ENCODE measurements around the gene MGAT4B.

The MGAT4B gene

GRCh38 chr5:179799644-179799973, 7.1 kb downstream of the MGAT4B start:
- no peak for DNase-seq
- in situ Hi-C loops (cut with HindIII; ENCODE audit: low pct_ligation_motif_present, low sequenced_read_pairs) = no loop called here
- Histone ChIP-seq H3K27me3 (replicated peaks) (no peaks in the 10 kb centered on the region), H3K4me3 (ENCODE audit: low read depth, low read length) (no peak overlapping the region), H3K36me3 (replicated peaks) (peaks cover 48% of the 10 kb centered on the region), H3K27ac (no peak overlapping the region)
- TF ChIP-seq, protein P1, sequence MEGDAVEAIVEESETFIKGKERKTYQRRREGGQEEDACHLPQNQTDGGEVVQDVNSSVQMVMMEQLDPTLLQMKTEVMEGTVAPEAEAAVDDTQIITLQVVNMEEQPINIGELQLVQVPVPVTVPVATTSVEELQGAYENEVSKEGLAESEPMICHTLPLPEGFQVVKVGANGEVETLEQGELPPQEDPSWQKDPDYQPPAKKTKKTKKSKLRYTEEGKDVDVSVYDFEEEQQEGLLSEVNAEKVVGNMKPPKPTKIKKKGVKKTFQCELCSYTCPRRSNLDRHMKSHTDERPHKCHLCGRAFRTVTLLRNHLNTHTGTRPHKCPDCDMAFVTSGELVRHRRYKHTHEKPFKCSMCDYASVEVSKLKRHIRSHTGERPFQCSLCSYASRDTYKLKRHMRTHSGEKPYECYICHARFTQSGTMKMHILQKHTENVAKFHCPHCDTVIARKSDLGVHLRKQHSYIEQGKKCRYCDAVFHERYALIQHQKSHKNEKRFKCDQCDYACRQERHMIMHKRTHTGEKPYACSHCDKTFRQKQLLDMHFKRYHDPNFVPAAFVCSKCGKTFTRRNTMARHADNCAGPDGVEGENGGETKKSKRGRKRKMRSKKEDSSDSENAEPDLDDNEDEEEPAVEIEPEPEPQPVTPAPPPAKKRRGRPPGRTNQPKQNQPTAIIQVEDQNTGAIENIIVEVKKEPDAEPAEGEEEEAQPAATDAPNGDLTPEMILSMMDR (IDR thresholded peaks at IDR 0.05; ENCODE audit: low read depth, low read length, missing control alignments) = no peak

DNA sequence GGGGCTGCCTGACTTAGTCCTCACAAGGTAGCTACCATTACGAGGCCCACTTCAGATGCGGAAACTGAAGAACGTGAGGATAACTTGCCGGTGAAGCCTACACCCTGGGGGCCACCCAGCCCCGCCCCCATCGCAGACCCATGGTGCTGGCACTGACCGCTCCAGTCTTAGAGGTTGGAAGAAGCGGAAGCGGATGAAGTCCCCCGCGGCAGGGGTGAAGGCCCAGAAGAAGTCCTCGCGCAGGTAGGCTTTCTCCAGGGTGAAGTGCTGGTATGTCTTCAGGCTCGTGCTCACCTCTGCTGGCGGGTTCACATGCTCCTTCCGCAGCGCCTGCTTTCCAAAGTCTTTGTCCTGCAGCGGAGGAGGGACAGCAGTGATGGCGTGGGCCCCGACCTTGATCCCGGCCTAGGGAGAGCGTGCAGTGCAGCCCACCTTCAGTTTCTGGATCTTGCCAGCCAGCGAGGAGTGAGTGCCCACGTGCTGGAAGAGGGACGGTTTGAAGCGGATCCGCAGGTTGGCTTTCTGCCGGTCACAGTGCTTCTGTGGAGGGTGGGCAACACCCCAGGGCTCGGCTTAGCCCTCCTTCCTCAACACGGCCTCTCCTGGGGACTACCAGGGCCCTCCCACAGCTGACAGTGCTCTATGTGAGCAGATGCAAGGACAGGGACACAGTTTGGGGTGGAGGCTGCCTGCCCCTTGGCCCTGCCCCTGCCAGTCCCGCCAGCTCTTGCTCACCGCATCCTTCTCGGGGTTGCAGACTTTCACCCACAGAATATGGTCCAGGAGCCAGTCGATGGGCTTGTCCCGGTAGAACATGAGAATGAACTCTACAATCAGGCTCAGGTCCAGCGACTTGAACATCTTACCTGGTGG, 7.7 kb downstream of the MGAT4B start:
- in situ Hi-C loops (cut with HindIII; ENCODE audit: low pct_ligation_motif_present, low sequenced_read_pairs) = no loop called here
- no peak for DNase-seq
- no peak overlapping the region for H3K27ac ChIP-seq
- H3K4me3 ChIP-seq (ENCODE audit: low read depth, low read length) = no peak overlapping the region
- peaks cover 48% of the 10 kb centered on the region for H3K36me3 ChIP-seq (replicated peaks)
- TF ChIP-seq, protein P1 (IDR thresholded peaks at IDR 0.05; ENCODE audit: low read depth, low read length, missing control alignments) = no peak
- no peaks in the 10 kb centered on the region for H3K27me3 ChIP-seq (replicated peaks)

GRCh38 chr5:179798144-179798770, 8.4 kb downstream of the MGAT4B start:
- no peaks in the 10 kb centered on the region for H3K27me3 ChIP-seq (replicated peaks)
- H3K4me3 ChIP-seq (ENCODE audit: low read depth, low read length) = no peak overlapping the region
- no peak for DNase-seq
- peaks cover 48% of the 10 kb centered on the region for H3K36me3 ChIP-seq (replicated peaks)
- no peak overlapping the region for H3K27ac ChIP-seq
- in situ Hi-C loops (cut with HindIII; ENCODE audit: low pct_ligation_motif_present, low sequenced_read_pairs) = no loop called here
- TF ChIP-seq, protein P1 (IDR thresholded peaks at IDR 0.05; ENCODE audit: low read depth, low read length, missing control alignments) = no peak

DNA sequence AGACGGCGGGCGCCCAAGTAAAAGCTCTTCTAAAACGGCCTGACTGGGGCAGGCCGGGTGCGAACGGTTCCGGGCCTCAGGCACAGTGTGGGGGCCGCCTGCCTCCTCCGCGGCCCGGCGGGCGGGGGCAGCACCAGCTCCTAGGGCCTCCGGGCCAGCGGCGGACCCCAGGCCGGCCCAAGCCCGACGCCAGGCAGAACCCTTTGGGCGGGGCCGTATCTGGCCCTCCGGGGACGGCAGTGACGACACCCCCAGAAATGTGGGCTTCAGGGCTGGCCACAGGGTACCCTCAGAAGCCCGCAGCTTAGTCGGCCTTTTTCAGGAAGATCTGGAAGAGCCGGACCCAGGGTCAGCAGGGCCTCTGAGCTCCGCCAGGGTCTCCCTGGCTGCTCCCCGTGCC, 8.9 kb downstream of the MGAT4B start:
- no peak overlapping the region for H3K4me3 ChIP-seq (ENCODE audit: low read depth, low read length)
- peaks cover 48% of the 10 kb centered on the region for H3K36me3 ChIP-seq (replicated peaks)
- no peaks in the 10 kb centered on the region for H3K27me3 ChIP-seq (replicated peaks)
- H3K27ac ChIP-seq = no peak overlapping the region
- in situ Hi-C loops (cut with HindIII; ENCODE audit: low pct_ligation_motif_present, low sequenced_read_pairs) = no loop called here
- no peak for DNase-seq
- TF ChIP-seq, protein P1 (IDR thresholded peaks at IDR 0.05; ENCODE audit: low read depth, low read length, missing control alignments) = no peak

- in situ Hi-C loops (cut with HindIII; ENCODE audit: low pct_ligation_motif_present, low sequenced_read_pairs) = no loop called here
- TF ChIP-seq, protein P1 (IDR thresholded peaks at IDR 0.05; ENCODE audit: low read depth, low read length, missing control alignments) = no peak
- Histone ChIP-seq H3K27ac (no peak overlapping the region), H3K36me3 (replicated peaks) (peaks cover 45% of the 10 kb centered on the region), H3K27me3 (replicated peaks) (no peaks in the 10 kb centered on the region), H3K4me3 (ENCODE audit: low read depth, low read length) (no peak overlapping the region)
- DNase-seq = no peak
Measured at GRCh38 chr5:179796877-179797608, 9.6 kb downstream of the MGAT4B start.
